ENCODE data around the gene FAM20A.

The FAM20A gene

GRCh38 chr17:68489919-68490318, 111.2 kb downstream of the FAM20A start:
- DNase-seq = no peak

Measured in activated CD8-positive, alpha-beta memory T cell treated with anti-CD3 and anti-CD28 coated beads, Interleukin-2, amount 50 U/mL, for 48 hours (primary cell).